Measurements from ENCODE around the gene SEC14L5.

The SEC14L5 gene

GRCh38 chr16:5027086-5027485 is 69.0 kb downstream of the SEC14L5 start:
- Histone ChIP-seq H2AFZ (ENCODE audit: low read depth) (no peak overlapping the region), H3K4me1 (ENCODE audit: low read depth, poor library complexity, severe bottlenecking) (no peaks in the 10 kb centered on the region), H3K79me2 (ENCODE audit: insufficient read depth, low read depth) (no peaks in the 10 kb centered on the region), H3K27ac (no peak overlapping the region), H3K4me2 (no peak overlapping the region), H4K20me1 (ENCODE audit: insufficient read depth) (no peaks in the 10 kb centered on the region), H3K27me3 (ENCODE audit: insufficient read depth, low read depth) (no peaks in the 10 kb centered on the region), H3K36me3 (ENCODE audit: insufficient read depth) (no peaks in the 10 kb centered on the region), H3K4me3 (IDR thresholded peaks at IDR 0.05; ENCODE audit: insufficient read depth, low read depth, low read length) (no peak overlapping the region), H3K9ac (no peak overlapping the region)
- TF ChIP-seq CTCF (conservative IDR thresholded peaks at IDR 0.05; ENCODE audit: low read depth, low read length), result no peak

GRCh38 chr16:5027575-5028235 is 69.6 kb downstream of the SEC14L5 start:
- no peak overlapping the region for H3K4me2 ChIP-seq
- H3K27me3 ChIP-seq (ENCODE audit: insufficient read depth, low read depth), result no peaks in the 10 kb centered on the region
- no peak overlapping the region for H3K27ac ChIP-seq
- H3K9ac ChIP-seq, result no peak overlapping the region
- H3K4me1 ChIP-seq (ENCODE audit: low read depth, poor library complexity, severe bottlenecking), result peaks cover 2% of the 10 kb centered on the region
- no peaks in the 10 kb centered on the region for H4K20me1 ChIP-seq (ENCODE audit: insufficient read depth)
- no peaks in the 10 kb centered on the region for H3K79me2 ChIP-seq (ENCODE audit: insufficient read depth, low read depth)
- H2AFZ ChIP-seq (ENCODE audit: low read depth), result no peak overlapping the region
- no peak overlapping the region for H3K4me3 ChIP-seq (IDR thresholded peaks at IDR 0.05; ENCODE audit: insufficient read depth, low read depth, low read length)
- H3K36me3 ChIP-seq (ENCODE audit: insufficient read depth), result no peaks in the 10 kb centered on the region
- no peak for TF ChIP-seq CTCF (conservative IDR thresholded peaks at IDR 0.05; ENCODE audit: low read depth, low read length)

DNA sequence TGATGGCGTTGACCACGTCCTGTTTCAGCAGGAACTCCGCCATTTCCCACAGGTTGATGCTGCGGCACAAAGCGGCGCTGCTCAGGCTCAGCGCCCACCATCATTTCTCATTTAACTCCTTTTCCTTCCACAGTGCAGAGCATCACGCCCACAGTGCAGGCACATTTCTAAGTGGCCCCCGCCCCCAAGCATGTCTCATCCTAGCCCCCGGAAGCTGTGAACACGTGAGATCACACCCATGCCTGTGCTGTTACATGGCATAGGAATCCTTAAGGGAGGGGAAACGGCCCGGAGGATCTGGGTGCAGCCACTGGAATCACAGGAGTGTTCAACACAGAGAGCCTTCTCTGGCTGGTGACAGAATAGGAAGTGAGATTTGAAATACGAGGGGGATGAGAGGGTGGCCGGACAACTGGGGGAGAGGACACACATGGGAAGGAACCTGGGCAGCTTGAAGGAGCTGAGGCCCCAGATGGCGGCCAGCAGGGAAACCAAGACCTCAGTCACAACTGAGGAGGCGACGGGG is 70.9 kb downstream of the SEC14L5 start:
- H2AFZ ChIP-seq (ENCODE audit: low read depth), result no peak overlapping the region
- H3K27me3 ChIP-seq (ENCODE audit: insufficient read depth, low read depth), result no peaks in the 10 kb centered on the region
- no peak overlapping the region for H3K4me3 ChIP-seq (IDR thresholded peaks at IDR 0.05; ENCODE audit: insufficient read depth, low read depth, low read length)
- no peaks in the 10 kb centered on the region for H4K20me1 ChIP-seq (ENCODE audit: insufficient read depth)
- no peak overlapping the region for H3K4me2 ChIP-seq
- H3K9ac ChIP-seq, result no peak overlapping the region
- H3K36me3 ChIP-seq (ENCODE audit: insufficient read depth), result no peaks in the 10 kb centered on the region
- no peaks in the 10 kb centered on the region for H3K79me2 ChIP-seq (ENCODE audit: insufficient read depth, low read depth)
- TF ChIP-seq CTCF (conservative IDR thresholded peaks at IDR 0.05; ENCODE audit: low read depth, low read length), result no peak
- peaks cover 7% of the 10 kb centered on the region for H3K4me1 ChIP-seq (ENCODE audit: low read depth, poor library complexity, severe bottlenecking)
- H3K27ac ChIP-seq, result no peak overlapping the region

DNA sequence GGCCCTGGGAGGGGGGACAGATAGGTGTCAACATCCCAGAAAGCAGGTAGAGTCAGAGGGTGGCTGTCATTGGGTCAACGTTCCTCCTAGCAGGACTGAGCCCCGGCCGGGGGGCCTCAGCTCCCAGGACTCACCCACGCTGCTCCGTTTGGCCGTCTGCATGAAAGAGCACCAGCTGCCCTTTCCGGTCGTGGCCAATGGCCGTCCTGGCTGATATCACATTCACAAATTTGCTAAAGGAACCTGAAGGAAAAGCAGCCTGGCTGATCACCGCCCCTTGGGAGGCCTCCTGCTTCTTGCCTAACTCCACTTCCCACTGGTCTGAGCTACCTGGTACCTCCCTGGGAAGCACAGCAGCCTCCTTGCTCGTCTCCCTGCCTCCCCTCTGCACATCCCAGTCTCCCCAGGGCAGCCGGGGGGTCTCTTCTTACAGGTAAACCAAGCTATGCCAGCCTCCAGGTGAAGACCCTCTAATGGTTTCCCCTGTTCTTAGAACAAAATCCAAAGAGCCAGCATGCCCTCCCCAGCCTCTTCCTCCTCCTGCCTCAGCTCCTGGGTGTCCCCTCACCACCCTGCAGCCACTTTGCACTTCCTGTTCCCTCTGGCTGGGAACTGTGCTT is 72.2 kb downstream of the SEC14L5 start:
- Histone ChIP-seq H3K79me2 (ENCODE audit: insufficient read depth, low read depth) (no peaks in the 10 kb centered on the region), H2AFZ (ENCODE audit: low read depth) (no peak overlapping the region), H3K4me3 (IDR thresholded peaks at IDR 0.05; ENCODE audit: insufficient read depth, low read depth, low read length) (no peak overlapping the region), H4K20me1 (ENCODE audit: insufficient read depth) (no peaks in the 10 kb centered on the region), H3K27ac (no peak overlapping the region), H3K27me3 (ENCODE audit: insufficient read depth, low read depth) (no peaks in the 10 kb centered on the region), H3K9ac (no peak overlapping the region), H3K4me2 (no peak overlapping the region), H3K36me3 (ENCODE audit: insufficient read depth) (no peaks in the 10 kb centered on the region), H3K4me1 (ENCODE audit: low read depth, poor library complexity, severe bottlenecking) (peaks cover 15% of the 10 kb centered on the region)
- no peak for TF ChIP-seq CTCF (conservative IDR thresholded peaks at IDR 0.05; ENCODE audit: low read depth, low read length)

All from KMS-11 (cell line).